HEK293T (cell line): ENCODE results near the gene COL27A1.
"Not testable (repeated sequence)": the region's sequence is repeated elsewhere in the genome, so short reads cannot be mapped to it uniquely, and the experiment has no call there.

Source experiments
- CTCF ChIA-PET: fragments of 350-600 bp; formaldehyde crosslinking; extraction: SDS; loops from one replicate; lab custom pipeline; 2021; ENCODE audit warnings: antibody characterized with exemption, inconsistent platforms; lab: Yijun Ruan, JAX
- POLR2A ChIA-PET: fragments of 350-600 bp; formaldehyde crosslinking; extraction: SDS; loops from one replicate; lab custom pipeline; 2020; ENCODE audit warnings: antibody characterized with exemption, inconsistent platforms; lab: Yijun Ruan, JAX
- DNase-seq: peaks from one replicate; pipeline ENCODE4 v3.0.0; 2012; ENCODE audit warnings: mixed read lengths; ENCODE audit errors: extremely low spot score
- ARNT ChIP-seq: fragments of 450-650 bp; IDR thresholded peaks from 2 replicates; pipeline ENCODE4 v1.6.1; 2017; ENCODE audit warnings: mild to moderate bottlenecking
- BHLHE40 ChIP-seq: fragments of 450-650 bp; IDR thresholded peaks from 2 replicates; pipeline ENCODE4 v1.6.1; 2016; ENCODE audit warnings: mild to moderate bottlenecking, moderate library complexity, borderline replicate concordance
- CTBP1 ChIP-seq: fragments of 450-650 bp; IDR thresholded peaks from 2 replicates; pipeline ENCODE4 v1.6.1; 2016; ENCODE audit warnings: borderline replicate concordance
- ELF4 ChIP-seq: fragments of 450-650 bp; IDR thresholded peaks from 2 replicates; pipeline ENCODE4 v1.6.1; 2017; ENCODE audit warnings: antibody characterized with exemption
- FOXA1 ChIP-seq: fragments of 450-650 bp; IDR thresholded peaks from 2 replicates; pipeline ENCODE4 v1.6.1; 2016; ENCODE audit warnings: mild to moderate bottlenecking
- FOXK2 ChIP-seq: fragments of 450-650 bp; IDR thresholded peaks from 2 replicates; pipeline ENCODE4 v1.6.1; 2016; ENCODE audit warnings: mild to moderate bottlenecking
- FOXM1 ChIP-seq: fragments of 450-650 bp; IDR thresholded peaks from 2 replicates; pipeline ENCODE4 v1.6.1; 2017; ENCODE audit warnings: mild to moderate bottlenecking, borderline replicate concordance
- HDGF ChIP-seq: fragments of 450-650 bp; IDR thresholded peaks from 2 replicates; pipeline ENCODE4 v1.6.1; 2017; ENCODE audit warnings: antibody characterized with exemption, borderline replicate concordance
- L3MBTL2 ChIP-seq: fragments of 450-650 bp; conservative IDR thresholded peaks from 2 replicates; pipeline ENCODE4 v1.6.1; 2016; ENCODE audit warnings: mild to moderate bottlenecking
- LEF1 ChIP-seq: fragments of 450-650 bp; IDR thresholded peaks from 2 replicates; pipeline ENCODE4 v1.6.1; 2017; ENCODE audit warnings: mild to moderate bottlenecking, borderline replicate concordance
- NFRKB ChIP-seq: fragments of 450-650 bp; IDR thresholded peaks from 2 replicates; pipeline ENCODE4 v1.6.1; 2016; ENCODE audit warnings: mild to moderate bottlenecking, moderate library complexity
- PKNOX1 ChIP-seq: fragments of 450-650 bp; IDR thresholded peaks from 2 replicates; pipeline ENCODE4 v1.6.1; 2016
- SP1 ChIP-seq: fragments of 450-650 bp; IDR thresholded peaks from 2 replicates; pipeline ENCODE4 v1.6.1; 2017
- SUZ12 ChIP-seq: fragments of 450-650 bp; IDR thresholded peaks from 2 replicates; pipeline ENCODE4 v1.6.1; 2016; ENCODE audit warnings: mild to moderate bottlenecking
- TARDBP ChIP-seq: fragments of 450-650 bp; IDR thresholded peaks from 2 replicates; pipeline ENCODE4 v1.6.1; 2016
- ZNF384 ChIP-seq: fragments of 450-650 bp; IDR thresholded peaks from 2 replicates; pipeline ENCODE4 v1.6.1; 2016

The COL27A1 gene

GRCh38 chr9:114318416-114318815 is 163.1 kb downstream of the COL27A1 start:
- no peak for DNase-seq
- POLR2A ChIA-PET: no interaction called here
- CTCF ChIA-PET: no interaction called here
- TF ChIP-seq ELF4 (no peak), SP1 (no peak), BHLHE40 (no peak), FOXA1 (no peak), PKNOX1 (no peak), L3MBTL2 (no peak), NFRKB (no peak), ARNT (no peak), FOXK2 (no peak), FOXM1 (no peak), HDGF (no peak), TARDBP (no peak), SUZ12 (no peak), LEF1 (no peak), ZNF384 (no peak), CTBP1 (no peak)

GRCh38 chr9:114319147-114319546 is 163.8 kb downstream of the COL27A1 start:
- no peak for DNase-seq
- TF ChIP-seq FOXK2 (no peak), ELF4 (no peak), ZNF384 (no peak), FOXM1 (no peak), SUZ12 (no peak), LEF1 (no peak), CTBP1 (no peak)
- CTCF ChIA-PET: no interaction called here
- POLR2A ChIA-PET: no interaction called here

GRCh38 chr9:114320710-114321109 is 165.4 kb downstream of the COL27A1 start:
- POLR2A ChIA-PET, CTCF ChIA-PET, DNase-seq: not testable (repeated sequence)

GRCh38 chr9:114321759-114322158 is 166.4 kb downstream of the COL27A1 start:
- no peak for TF ChIP-seq PKNOX1
- no peak for TF ChIP-seq L3MBTL2
- TF ChIP-seq HDGF: no peak
- no peak for TF ChIP-seq FOXA1
- TF ChIP-seq ARNT: no peak
- no peak for TF ChIP-seq FOXK2
- no peak for TF ChIP-seq SP1
- no peak for TF ChIP-seq TARDBP
- TF ChIP-seq ELF4: no peak
- POLR2A ChIA-PET: interaction anchor here (0.7 kb wide), 1 partner anchor 835 kb away, joined by 3 read pairs; no protein-coding TSS in a partner anchor
- CTCF ChIA-PET: no interaction called here
- no peak for DNase-seq

- POLR2A ChIA-PET, DNase-seq: not testable (repeated sequence)
Observed at GRCh38 chr9:114322160-114322818, 167.0 kb downstream of the COL27A1 start.

GRCh38 chr9:114322831-114323531 is 167.6 kb downstream of the COL27A1 start, which contains the start of gene ORM1:
TSS of gene ORM1 (plus strand) at chr9:114323098. CDS start at chr9:114323134, 36 bp downstream.
- DNase-seq, POLR2A ChIA-PET: not testable (repeated sequence)
- CTCF ChIA-PET: interaction anchor here (0.6 kb wide), 1 partner anchor 320 kb away, joined by 3 read pairs; no protein-coding TSS in a partner anchor

More at GRCh38 chr9:114322160-114322818, 167.0 kb downstream of the COL27A1 start:
- CTCF ChIA-PET: interaction anchor here (0.6 kb wide), 1 partner anchor 321 kb away, joined by 3 read pairs; no protein-coding TSS in a partner anchor

- CTCF ChIA-PET, DNase-seq, POLR2A ChIA-PET: not testable (repeated sequence)
Observed at GRCh38 chr9:114323849-114324248, 168.5 kb downstream of the COL27A1 start.

- ChIA-PET POLR2A (no interaction called here), CTCF (no interaction called here)
- TF ChIP-seq TARDBP (no peak), ELF4 (no peak), ARNT (no peak), CTBP1 (no peak), NFRKB (no peak), HDGF (no peak), LEF1 (no peak), SP1 (no peak), FOXM1 (no peak), ZNF384 (no peak), SUZ12 (no peak), PKNOX1 (no peak), FOXK2 (no peak), L3MBTL2 (no peak), BHLHE40 (no peak), FOXA1 (no peak)
- no peak for DNase-seq
Observed at GRCh38 chr9:114324492-114324891, 169.2 kb downstream of the COL27A1 start.

GRCh38 chr9:114324965-114325364 is 169.6 kb downstream of the COL27A1 start:
- CTCF ChIA-PET, DNase-seq, POLR2A ChIA-PET: not testable (repeated sequence)

GRCh38 chr9:114325684-114326254 is 170.4 kb downstream of the COL27A1 start:
- DNase-seq, POLR2A ChIA-PET, CTCF ChIA-PET: not testable (repeated sequence)
